Measurements from ENCODE around the gene RPAP3. TPM values are rescaled to one million over a fixed set of nuclear protein-coding genes. Genes with fewer than 3 reads are reported as not detected.

The RPAP3 gene
- total RNA-seq, 4 donors from 2014 or later = 17.9 to 24.9 (median 21.4) TPM

DNA sequence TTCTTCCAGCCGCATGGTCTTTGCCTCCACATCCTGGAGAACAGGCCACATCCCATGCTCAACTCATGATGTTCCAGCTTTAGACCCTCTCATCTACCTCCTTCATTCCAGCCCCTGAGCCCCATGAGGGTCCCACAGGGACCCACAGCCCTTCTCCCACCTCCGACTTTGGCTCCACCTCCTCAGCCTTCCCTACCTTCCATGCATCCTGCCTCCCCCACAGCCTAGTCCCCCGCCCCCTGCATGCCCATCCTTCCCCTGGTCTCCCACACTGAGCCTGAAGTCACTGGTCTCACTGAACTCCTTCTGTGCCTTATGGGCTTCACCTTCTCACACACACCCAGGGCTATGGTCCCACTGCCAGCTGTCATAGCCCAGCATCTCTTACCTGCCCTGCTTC lies 43.1 kb upstream of the RPAP3 start:
- no peaks in the 10 kb centered on the region for H3K27me3 ChIP-seq
- H3K27ac ChIP-seq = no peak overlapping the region
- H3K36me3 ChIP-seq = peaks cover 45 to 53% of the 10 kb centered on the region in 2 donors
- no peak for DNase-seq
- TF ChIP-seq, protein P1, sequence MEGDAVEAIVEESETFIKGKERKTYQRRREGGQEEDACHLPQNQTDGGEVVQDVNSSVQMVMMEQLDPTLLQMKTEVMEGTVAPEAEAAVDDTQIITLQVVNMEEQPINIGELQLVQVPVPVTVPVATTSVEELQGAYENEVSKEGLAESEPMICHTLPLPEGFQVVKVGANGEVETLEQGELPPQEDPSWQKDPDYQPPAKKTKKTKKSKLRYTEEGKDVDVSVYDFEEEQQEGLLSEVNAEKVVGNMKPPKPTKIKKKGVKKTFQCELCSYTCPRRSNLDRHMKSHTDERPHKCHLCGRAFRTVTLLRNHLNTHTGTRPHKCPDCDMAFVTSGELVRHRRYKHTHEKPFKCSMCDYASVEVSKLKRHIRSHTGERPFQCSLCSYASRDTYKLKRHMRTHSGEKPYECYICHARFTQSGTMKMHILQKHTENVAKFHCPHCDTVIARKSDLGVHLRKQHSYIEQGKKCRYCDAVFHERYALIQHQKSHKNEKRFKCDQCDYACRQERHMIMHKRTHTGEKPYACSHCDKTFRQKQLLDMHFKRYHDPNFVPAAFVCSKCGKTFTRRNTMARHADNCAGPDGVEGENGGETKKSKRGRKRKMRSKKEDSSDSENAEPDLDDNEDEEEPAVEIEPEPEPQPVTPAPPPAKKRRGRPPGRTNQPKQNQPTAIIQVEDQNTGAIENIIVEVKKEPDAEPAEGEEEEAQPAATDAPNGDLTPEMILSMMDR (IDR thresholded peaks at IDR 0.05) = no peak
- TF ChIP-seq POLR2A (IDR thresholded peaks at IDR 0.05) = no peak
- H3K9me3 ChIP-seq = no peaks in the 10 kb centered on the region
- intact Hi-C loops (cut with DNase I) = no loop called here
- WGBS, 2 donors = 94 to 100% methylated on average over 3 of the region's 3 CpGs
- peaks cover 32 to 45% of the 10 kb centered on the region in 2 donors for H3K4me1 ChIP-seq
- H3K4me3 ChIP-seq (replicated peaks in 1 of 3) = no peak overlapping the region

DNA sequence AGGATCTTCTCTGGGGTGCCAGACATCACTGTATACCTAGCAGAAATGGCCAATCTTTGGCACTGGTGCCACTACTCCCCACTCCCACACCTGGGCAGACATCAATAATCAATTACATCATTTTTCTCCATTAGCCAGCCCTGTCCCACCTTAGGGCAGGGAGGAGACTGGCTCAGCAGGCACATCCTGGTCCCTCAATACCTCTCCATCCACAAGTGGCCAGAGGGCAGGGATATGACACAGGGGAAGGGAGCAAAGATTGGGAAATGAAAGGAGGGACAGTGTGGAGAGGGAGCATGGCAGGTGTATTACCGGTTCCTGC lies 42.6 kb upstream of the RPAP3 start:
- no peak overlapping the region for H3K27ac ChIP-seq
- H3K4me1 ChIP-seq = peaks cover 27 to 43% of the 10 kb centered on the region in 2 donors
- intact Hi-C loops (cut with DNase I) = no loop called here
- no peak for DNase-seq
- H3K36me3 ChIP-seq = peaks cover 45 to 53% of the 10 kb centered on the region in 2 donors
- H3K9me3 ChIP-seq = no peaks in the 10 kb centered on the region
- 63 to 100% methylated on average over 1 of the region's 1 CpG for WGBS, 2 donors
- H3K4me3 ChIP-seq (replicated peaks in 1 of 3) = no peak overlapping the region
- no peaks in the 10 kb centered on the region for H3K27me3 ChIP-seq
- TF ChIP-seq POLR2A (IDR thresholded peaks at IDR 0.05) = no peak
- TF ChIP-seq, protein P1 (IDR thresholded peaks at IDR 0.05) = no peak

DNA sequence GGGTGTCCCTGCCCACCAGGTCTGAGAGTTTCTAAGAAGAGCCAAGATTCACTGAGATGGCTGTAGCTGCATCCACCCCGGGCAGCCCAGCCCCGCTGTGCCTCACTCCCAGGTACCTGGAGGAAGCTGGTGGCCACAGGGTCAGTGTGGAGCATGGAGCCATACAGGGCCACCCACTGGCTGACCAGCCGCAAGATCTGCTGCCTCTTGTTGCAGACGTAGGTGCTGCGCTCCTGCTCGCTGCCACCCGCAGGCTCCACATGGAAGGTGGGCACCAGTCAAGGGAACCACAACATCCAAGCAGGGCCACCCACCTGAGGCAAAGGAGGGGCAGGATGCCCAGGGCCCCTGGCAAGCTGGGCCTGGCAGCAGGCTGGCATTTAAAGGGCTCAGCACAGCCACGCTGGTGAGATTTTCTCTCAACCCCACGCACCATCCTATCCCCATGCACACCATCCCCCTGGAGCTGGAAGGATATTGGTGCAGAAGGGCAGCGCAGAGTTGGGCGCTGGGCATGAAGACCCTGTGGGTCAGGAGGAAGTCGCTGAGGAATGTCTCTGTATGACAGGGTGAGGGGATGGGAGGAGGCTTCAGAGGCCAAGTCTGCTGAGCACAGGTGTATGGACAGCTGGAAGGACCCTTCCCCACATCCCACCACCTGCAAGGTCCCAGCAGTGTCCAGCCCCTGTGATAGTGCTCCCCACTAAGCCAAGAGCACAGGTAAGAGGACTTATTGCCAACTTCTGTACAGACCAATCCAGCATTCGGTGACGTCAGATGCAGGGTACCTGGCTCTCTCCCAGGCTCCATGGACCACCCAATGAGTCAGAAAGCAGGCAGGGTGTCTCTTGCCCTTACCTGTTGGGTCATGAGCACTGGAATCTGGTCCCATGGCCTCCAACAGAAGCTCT lies 42.0 kb upstream of the RPAP3 start:
- intact Hi-C loops (cut with DNase I) = no loop called here
- peaks cover 21 to 37% of the 10 kb centered on the region in 2 donors for H3K4me1 ChIP-seq
- TF ChIP-seq POLR2A (IDR thresholded peaks at IDR 0.05) = no peak
- no peak overlapping the region for H3K27ac ChIP-seq
- no peak for DNase-seq
- no peak overlapping the region for H3K4me3 ChIP-seq (replicated peaks in 1 of 3)
- no peaks in the 10 kb centered on the region for H3K9me3 ChIP-seq
- H3K36me3 ChIP-seq = peaks cover 45 to 53% of the 10 kb centered on the region in 2 donors
- 82 to 96% methylated on average over 11 to 12 of the region's 14 CpGs for WGBS, 2 donors
- H3K27me3 ChIP-seq = no peaks in the 10 kb centered on the region

DNA sequence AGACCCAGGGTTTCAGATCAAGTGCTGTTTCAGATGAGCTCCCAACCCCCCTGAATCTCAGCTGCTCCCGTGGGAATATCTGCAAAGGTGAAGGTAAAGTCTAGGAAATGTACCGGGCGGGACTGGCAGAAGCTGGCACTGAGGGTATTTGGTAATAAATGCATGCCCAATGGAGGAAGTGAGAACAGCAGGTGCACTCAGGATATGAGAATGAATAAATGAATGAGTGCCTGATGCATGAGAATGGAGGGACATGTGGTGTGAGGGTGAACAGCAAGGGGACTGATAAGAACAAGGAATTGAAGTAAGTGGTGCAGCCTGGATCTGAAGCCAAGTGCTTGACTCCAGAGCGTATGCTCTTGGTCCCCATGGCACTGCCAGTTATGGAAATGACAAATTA lies 41.3 kb upstream of the RPAP3 start:
- Histone ChIP-seq H3K4me1 (peaks cover 15 to 30% of the 10 kb centered on the region in 2 donors), H3K27ac (peak overlapping the region in 1 of 3 donors; percentile 53), H3K27me3 (no peaks in the 10 kb centered on the region), H3K9me3 (no peaks in the 10 kb centered on the region), H3K36me3 (peaks cover 45 to 53% of the 10 kb centered on the region in 2 donors), H3K4me3 (replicated peaks in 1 of 3) (no peak overlapping the region)
- 86 to 92% methylated on average over 4 of the region's 4 CpGs for WGBS, 2 donors
- TF ChIP-seq, protein P1 (IDR thresholded peaks at IDR 0.05) = no peak
- TF ChIP-seq POLR2A (IDR thresholded peaks at IDR 0.05) = no peak
- DNase-seq = no peak
- intact Hi-C loops (cut with DNase I) = no loop called here

DNA sequence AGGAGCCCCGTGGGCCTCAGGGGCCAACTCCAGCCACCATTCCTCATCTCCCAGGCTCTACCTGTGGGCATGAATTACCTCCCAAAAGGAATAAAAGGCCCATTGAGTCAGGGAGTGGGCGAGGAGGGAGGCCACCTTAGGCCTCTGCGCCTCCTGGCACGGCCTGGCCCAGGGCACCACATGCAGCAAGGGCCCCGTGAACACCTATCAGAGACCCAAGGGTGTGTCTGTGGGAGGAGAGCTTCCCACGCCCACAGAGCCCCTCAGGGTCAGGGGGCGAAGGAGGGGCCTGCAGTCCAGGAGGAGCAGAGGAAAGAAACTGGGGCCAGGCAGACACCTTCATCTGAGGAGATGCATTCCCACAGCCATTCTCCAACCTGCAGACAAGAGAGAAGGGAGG lies 40.7 kb upstream of the RPAP3 start:
- Histone ChIP-seq H3K4me3 (replicated peaks in 1 of 3) (no peak overlapping the region), H3K27ac (peak overlapping the region in 2 of 3 donors; percentile 53 to 71), H3K4me1 (peaks cover 18 to 33% of the 10 kb centered on the region in 2 donors), H3K9me3 (no peaks in the 10 kb centered on the region), H3K36me3 (peaks cover 45 to 51% of the 10 kb centered on the region in 2 donors), H3K27me3 (no peaks in the 10 kb centered on the region)
- TF ChIP-seq, protein P1 (IDR thresholded peaks at IDR 0.05) = no peak
- TF ChIP-seq POLR2A (IDR thresholded peaks at IDR 0.05) = no peak
- no peak for DNase-seq
- WGBS, 2 donors = 89 to 94% methylated on average over 1 to 6 of the region's 7 CpGs
- intact Hi-C loops (cut with DNase I) = no loop called here
